Stromal cell of bone marrow (primary cell): ENCODE results near the gene PRX.
"Not testable (repeated sequence)": the region's sequence is repeated elsewhere in the genome, so short reads cannot be mapped to it uniquely, and the experiment has no call there.

Experiments
- DNase-seq: peaks from one replicate; pipeline ENCODE4 v3.0.0-alpha.2; 2012; ENCODE audit warnings: low read depth

Gene PRX

GRCh38 chr19:40392123-40392522 is 21.1 kb downstream of the PRX start:
- no peak for DNase-seq

DNA sequence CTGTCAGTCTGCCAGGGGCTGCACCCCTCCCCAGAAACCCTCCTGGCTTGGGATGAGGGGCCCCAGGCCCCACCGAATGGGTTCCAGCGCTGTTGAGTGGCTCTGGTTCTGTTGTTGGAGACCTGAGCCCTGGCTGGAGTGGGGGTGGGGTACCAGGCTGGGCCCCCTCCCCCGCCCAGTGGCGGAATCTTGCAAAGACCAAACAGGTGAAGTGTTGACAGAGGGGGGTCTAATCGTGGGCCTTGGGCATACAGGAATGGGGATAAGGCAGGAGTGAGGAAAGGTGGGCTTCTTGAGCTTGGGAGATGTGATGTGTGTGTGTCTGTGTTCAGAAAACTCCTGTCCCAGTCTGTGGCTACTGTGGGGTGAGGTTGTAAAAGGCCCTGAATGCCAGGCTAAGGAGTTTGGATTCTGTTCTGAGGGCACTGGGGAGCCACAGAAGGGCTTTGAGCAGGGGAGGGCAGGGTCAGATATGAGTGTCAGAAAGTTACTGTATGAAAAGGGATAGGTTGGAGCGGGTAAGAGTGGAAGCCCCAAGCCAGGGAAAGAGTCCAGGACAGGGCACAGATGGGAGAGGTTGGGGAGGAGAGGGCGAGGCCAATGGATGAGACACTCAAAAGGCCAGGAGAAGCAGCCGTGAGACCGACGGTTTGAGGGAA is 23.0 kb downstream of the PRX start, which contains the start of gene HIPK4:
Gene HIPK4, minus strand, starts transcription at position 98 of the 659 bp plus-strand sequence. CDS start 279 bp downstream, outside the sequence.
- no peak for DNase-seq

DNA sequence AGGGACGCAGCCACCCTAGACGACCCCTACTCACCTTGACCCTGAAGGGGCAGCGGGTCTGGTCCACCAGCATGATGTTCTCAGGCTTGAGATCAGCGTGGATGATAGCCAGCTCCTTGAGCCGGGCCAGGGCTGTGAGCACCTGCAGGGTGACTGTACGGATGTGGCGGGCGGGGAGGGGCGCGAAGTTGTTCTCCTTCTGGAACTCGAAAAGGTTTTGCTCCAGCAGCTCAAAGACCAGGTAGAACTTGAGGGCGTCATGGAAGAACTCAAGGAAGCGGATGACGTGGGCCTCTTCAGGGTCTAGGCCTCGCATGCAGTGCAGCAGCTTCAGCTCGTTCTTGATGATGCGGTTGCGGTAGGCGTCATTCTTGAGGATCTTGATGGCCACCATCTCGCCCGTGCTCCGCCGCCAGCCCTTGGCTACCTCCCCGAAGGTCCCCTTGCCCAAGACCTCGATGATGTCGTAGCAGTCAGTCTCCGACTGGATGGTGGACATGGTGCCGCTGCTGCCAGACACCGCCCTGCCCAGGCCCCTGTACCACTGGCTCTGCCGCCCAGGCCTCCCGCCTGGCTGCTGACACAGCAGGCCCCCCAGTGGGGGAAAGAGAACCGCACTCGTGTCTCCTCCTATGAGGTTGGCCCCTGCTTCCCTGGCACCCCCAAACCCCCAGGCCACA is 23.6 kb downstream of the PRX start:
- DNase-seq: no peak

- DNase-seq: no peak
Observed at GRCh38 chr19:40388481-40388880, 24.7 kb downstream of the PRX start.

DNA sequence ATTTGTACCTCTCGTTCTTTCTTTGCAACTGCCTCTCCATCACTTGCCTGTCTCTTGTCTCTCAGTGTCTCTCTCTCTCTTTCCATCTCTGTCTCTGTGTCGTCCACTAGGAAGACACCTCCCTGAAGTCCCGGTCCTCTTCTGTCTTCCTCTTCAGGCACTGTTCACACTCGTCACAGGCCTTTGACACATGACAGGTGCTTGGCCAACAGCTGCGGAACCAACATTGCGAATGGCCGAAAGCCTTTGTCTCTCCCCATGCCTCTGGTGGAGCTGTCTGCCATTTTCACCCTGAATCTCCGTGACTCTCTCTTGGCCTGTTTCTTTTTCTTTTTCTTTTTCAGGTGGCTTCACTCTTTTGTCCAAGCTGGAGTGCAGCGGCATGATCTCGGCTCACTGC is 26.0 kb downstream of the PRX start:
- DNase-seq: no peak

DNA sequence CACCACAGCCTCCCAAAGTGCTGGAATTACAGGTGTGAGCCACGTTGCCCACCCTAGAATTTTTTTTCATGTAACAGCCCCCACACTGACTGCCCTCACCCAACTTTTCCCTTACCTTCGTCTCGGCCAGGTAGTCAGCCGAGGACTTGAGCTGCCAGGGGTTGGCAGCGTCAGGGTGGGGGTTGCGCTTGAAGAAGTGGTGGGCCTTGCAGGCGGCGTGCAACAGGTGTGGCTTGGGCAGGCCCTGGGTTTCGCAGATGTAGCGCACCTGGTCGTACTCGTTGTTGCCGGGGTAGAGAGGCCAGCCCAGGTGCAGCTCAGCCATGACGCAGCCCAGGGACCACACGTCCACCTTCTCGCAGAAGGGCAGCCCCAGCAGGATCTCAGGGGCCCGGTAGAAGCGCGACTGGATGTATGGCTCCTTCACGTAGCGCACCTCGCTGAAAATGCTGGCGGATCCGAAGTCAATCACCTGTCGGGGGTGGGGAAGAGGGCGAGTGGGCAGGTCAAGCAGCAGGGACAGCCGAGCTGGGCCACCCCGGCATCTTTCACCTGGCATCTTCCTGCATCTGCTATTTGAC is 29.4 kb downstream of the PRX start:
- DNase-seq: no peak

DNA sequence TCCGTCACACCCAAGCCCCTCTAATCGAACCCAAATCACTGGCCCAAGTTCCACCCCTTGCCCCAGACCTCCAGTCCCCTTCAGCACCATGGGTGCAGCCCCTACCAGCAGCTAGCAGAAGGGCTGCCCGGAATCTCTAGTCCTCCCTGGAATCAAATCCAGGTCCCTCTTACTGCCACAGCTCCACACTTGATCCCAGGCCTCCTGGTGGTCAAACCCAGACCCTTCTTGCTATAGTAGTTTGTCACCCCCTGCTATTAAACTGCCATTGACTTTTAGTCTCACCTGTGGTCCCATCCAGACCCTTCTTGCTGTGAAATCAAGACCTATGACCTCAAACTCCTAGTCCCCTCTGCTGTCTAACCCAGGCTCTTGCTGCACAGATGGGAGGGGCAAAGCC is 31.9 kb downstream of the PRX start:
- no peak for DNase-seq

- no peak for DNase-seq
Observed at GRCh38 chr19:40380199-40381037, 32.8 kb downstream of the PRX start.

DNA sequence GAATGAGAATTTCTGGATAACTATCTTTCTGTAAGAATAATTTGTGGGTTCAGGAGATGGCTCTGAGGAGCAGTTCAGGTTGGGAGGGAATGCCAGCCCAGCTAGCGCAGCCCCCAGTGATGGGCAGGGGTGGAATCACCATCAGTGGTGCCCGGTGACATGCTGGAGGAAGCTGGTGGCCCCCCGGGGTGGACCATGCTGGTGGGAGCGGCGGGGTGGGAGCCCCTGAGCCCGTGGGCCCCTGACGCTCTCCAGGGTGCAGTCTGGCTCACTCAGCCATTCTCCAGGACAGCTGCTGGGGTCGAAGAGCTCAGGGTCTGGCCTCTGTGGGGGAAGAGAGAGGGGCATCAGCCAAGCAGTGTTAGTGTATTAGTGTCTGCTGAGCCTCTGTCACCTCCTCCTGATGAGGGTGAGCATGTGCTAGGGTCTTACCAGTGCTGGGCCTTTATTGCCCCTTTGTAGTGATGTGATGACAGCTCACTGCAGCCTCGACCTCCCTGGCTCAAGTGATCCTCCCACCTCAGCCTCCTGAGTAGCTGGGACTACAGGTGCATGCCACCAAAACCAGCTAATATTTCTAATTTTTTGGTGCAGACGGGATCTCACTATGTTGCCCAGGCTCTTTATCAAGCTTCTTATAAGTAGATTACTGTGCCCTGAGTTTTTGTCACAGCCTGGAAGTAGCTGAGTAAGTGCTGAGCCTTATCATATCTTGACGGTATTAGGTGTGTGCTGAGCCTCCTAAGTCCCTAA is 33.6 kb downstream of the PRX start:
- no peak for DNase-seq

DNA sequence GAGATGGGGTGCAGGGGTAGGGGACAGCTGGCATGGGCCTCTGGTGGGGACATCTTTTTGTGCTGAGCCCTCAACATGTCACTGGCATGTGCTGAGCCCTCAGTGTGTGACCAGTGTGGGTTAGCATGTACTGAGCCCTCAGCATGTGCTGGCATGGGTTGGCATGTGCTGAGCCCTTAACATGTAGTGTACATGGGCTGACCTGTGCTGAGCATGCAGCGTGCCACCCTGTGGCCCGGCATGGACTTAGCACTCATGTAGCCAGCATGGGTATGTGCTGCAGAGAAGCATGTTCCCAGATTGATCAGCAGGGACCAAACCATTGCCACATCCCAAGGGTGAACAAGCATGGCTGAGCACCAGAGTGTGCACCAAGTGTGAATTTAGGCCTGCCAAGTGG is 34.7 kb downstream of the PRX start:
- no peak for DNase-seq

GRCh38 chr19:40377876-40378385 is 35.2 kb downstream of the PRX start:
- DNase-seq: no peak

DNA sequence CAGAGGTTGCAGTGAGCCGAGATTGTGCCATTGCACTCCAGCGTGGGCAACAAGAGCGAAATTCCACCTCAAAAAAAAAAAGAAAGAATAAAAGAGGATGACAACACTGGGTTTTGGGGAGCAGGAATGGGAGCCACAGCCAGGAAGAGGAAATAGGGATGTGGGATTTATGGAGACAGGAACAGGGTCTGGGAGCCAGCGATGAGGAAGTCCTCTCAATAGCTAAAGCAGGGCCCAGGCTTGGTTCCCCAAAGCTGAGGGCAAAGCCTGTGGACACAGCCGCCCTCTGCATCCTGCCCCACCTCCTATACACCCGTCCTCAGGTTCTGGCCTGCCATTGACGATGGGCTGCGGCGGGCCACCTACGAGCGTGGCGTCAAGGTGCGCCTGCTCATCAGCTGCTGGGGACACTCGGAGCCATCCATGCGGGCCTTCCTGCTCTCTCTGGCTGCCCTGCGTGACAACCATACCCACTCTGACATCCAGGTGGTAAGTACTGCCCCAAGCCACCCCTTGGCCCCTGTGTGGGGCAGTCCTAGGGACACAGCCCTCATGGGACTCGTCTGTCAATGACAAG is 36.8 kb downstream of the PRX start:
- no peak for DNase-seq

DNA sequence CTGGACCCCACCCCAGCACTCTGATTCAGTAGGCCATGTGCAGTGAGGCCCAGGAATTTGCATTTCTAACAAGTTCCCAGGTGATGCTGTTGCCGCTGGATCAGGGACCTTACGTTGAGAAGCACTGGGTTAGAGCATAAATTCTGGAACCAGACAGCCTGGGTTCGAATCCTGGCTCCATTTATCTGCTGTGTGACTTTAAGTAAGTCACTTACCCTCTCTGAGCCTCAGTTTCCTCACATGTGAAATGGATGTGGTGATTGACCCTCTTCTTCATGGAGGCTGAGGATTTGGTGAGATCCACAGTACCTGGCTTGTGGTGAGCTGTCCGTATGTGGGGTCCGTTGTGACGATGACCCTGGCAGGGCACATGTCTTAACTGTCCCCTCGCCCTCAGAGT is 39.1 kb downstream of the PRX start:
- no peak for DNase-seq

DNA sequence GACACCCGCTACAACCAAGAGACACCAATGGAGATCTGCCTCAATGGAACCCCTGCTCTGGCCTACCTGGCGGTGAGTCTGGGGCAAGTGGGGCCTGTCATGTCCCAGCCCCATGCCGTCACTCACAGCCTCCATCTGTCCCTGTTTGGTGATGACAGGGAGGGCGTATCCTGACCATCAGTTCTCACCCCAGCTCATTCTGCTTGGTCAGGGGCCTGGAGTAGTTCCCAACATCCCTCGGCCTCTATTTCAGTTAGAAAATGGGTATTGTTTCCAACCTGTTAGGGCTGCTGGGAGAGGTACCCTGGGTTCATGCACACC is 41.4 kb downstream of the PRX start:
- DNase-seq: no peak

GRCh38 chr19:40370997-40371801 is 42.0 kb downstream of the PRX start:
- no peak for DNase-seq

GRCh38 chr19:40370253-40370652 is 42.9 kb downstream of the PRX start:
- not testable (repeated sequence) for DNase-seq

DNA sequence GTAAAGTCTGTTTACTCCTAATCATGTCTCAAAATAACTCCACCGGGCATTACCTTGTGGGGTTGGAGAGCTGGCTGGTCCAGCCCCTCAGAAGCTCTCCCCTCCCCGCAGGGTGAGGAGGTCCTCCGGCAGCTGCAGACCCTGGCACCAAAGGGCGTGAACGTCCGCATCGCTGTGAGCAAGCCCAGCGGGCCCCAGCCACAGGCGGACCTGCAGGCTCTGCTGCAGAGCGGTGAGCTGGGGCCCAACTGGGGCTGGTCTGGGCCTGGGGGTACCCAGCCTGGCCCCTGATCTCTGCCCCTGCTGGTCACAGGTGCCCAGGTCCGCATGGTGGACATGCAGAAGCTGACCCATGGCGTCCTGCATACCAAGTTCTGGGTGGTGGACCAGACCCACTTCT is 43.4 kb downstream of the PRX start:
- DNase-seq: no peak

- DNase-seq: no peak
Observed at GRCh38 chr19:40367577-40368434, 45.4 kb downstream of the PRX start.

- no peak for DNase-seq
Observed at GRCh38 chr19:40366697-40367561, 46.2 kb downstream of the PRX start.
